HepG2 (cell line): ENCODE data around the gene GAS2.

Experiments
- ASH2L ChIP-seq: fragments of 300-600, 200-600 bp; sonication (generic); IDR thresholded peaks from 2 replicates; pipeline ENCODE4 v1.7.0; 2017; ENCODE audit warnings: low read depth, mild to moderate bottlenecking, moderate library complexity, mixed read lengths, low read length; ENCODE audit not compliant: insufficient read length
- CREB1 ChIP-seq, 2 experiments: fragments of 450-650 bp in 1 of 2; IDR thresholded peaks; 2 replicates each; pipeline ENCODE4 v1.6.1; 2016 to 2017; ENCODE audit warnings: control low read depth in 1 of 2, mild to moderate bottlenecking in 1 of 2, missing compliant biosample characterization in 1 of 2, missing genetic modification characterization in 1 of 2
- ELF1 ChIP-seq: sonication (generic); formaldehyde crosslinking; IDR thresholded peaks from 2 replicates; pipeline ENCODE4 v1.4.0; 2020; ENCODE audit warnings: missing genetic modification reagents
- FOXK1 ChIP-seq: sonication (generic); formaldehyde crosslinking; IDR thresholded peaks from 2 replicates; pipeline ENCODE4 v1.4.0; 2020; ENCODE audit warnings: low read depth, missing genetic modification reagents, borderline replicate concordance
- KAT8 ChIP-seq: IDR thresholded peaks from 2 replicates; pipeline ENCODE4 v1.6.1; 2016; ENCODE audit warnings: missing genetic modification reagents, missing compliant biosample characterization
- TBX2 ChIP-seq: sonication (generic); formaldehyde crosslinking; IDR thresholded peaks from 2 replicates; pipeline ENCODE4 v1.5.0; 2020; ENCODE audit warnings: missing genetic modification reagents, mild to moderate bottlenecking, borderline replicate concordance
- TOE1 ChIP-seq: sonication (generic); formaldehyde crosslinking; IDR thresholded peaks from 2 replicates; pipeline ENCODE4 v1.4.0; 2020; ENCODE audit warnings: mild to moderate bottlenecking, missing genetic modification reagents
- YEATS4 ChIP-seq: sonication (generic); formaldehyde crosslinking; IDR thresholded peaks from 2 replicates; pipeline ENCODE4 v1.4.0; 2020; ENCODE audit warnings: missing genetic modification reagents, borderline replicate concordance
- ZBTB1 ChIP-seq: sonication (generic); formaldehyde crosslinking; IDR thresholded peaks from 2 replicates; pipeline ENCODE4 v1.4.0; 2020; ENCODE audit warnings: missing genetic modification reagents, borderline replicate concordance
- ZNF773 ChIP-seq: sonication (generic); formaldehyde crosslinking; IDR thresholded peaks from 2 replicates; pipeline ENCODE4 v1.4.0; 2020; ENCODE audit warnings: missing genetic modification reagents, borderline replicate concordance
- TF ChIP-seq, protein P1 (sequence below): sonication (generic); formaldehyde crosslinking; IDR thresholded peaks from 2 replicates; pipeline ENCODE4 v1.5.0; 2020; ENCODE audit warnings: mild to moderate bottlenecking, missing genetic modification reagents, moderate library complexity

DNA sequence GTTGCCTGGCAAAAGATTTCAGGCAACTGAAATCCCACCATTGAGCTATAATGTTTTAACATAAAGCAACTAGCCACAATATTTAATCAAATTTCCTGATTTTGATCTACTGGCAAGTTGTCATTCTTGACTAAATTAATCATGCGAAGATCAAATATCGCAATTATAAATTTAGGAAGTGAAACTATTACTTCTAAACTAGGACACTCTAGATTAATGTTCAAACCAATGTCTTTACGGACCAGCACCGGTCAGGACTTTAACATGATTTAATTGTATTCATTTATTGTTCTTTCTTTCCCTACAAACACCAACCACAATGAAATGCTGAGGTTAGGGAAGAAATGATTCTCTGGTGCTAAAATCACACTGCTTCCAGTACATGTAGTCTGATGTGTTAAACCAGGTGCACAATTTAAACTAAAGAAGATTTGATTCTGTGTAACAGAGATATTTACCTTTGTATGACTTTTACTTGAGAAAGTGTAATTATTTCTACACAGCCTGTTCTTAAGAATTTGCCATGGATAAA lies 14.9 kb downstream of the GAS2 start:
- no peak for TF ChIP-seq FOXK1 (CRISPR knock-in tag)
- TF ChIP-seq ASH2L, result no peak
- TF ChIP-seq TOE1 (CRISPR knock-in tag), result no peak
- no peak for TF ChIP-seq ZBTB1 (CRISPR knock-in tag)
- TF ChIP-seq YEATS4 (CRISPR knock-in tag), result no peak
- no peak for TF ChIP-seq CREB1 (IDR thresholded peaks at IDR 0.05)
- TF ChIP-seq CREB1 (CRISPR knock-in tag; IDR thresholded peaks at IDR 0.05), result no peak
- TF ChIP-seq ZNF773 (CRISPR knock-in tag), result no peak
- TF ChIP-seq, protein P1, sequence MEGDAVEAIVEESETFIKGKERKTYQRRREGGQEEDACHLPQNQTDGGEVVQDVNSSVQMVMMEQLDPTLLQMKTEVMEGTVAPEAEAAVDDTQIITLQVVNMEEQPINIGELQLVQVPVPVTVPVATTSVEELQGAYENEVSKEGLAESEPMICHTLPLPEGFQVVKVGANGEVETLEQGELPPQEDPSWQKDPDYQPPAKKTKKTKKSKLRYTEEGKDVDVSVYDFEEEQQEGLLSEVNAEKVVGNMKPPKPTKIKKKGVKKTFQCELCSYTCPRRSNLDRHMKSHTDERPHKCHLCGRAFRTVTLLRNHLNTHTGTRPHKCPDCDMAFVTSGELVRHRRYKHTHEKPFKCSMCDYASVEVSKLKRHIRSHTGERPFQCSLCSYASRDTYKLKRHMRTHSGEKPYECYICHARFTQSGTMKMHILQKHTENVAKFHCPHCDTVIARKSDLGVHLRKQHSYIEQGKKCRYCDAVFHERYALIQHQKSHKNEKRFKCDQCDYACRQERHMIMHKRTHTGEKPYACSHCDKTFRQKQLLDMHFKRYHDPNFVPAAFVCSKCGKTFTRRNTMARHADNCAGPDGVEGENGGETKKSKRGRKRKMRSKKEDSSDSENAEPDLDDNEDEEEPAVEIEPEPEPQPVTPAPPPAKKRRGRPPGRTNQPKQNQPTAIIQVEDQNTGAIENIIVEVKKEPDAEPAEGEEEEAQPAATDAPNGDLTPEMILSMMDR (CRISPR knock-in tag), result no peak
- TF ChIP-seq TBX2 (CRISPR knock-in tag), result no peak
- no peak for TF ChIP-seq ELF1 (CRISPR knock-in tag)
- no peak for TF ChIP-seq KAT8 (CRISPR knock-in tag)
